Measurements from ENCODE around the gene MAD1L1.

GRCh38 chr7:1952169-1952760 is 280.5 kb downstream of the MAD1L1 start:
- no peak for TF ChIP-seq CTCF (IDR thresholded peaks at IDR 0.05)
- TF ChIP-seq POLR2A (IDR thresholded peaks at IDR 0.05) = no peak
- no peak for TF ChIP-seq POLR2AphosphoS5 (IDR thresholded peaks at IDR 0.05)
